T-helper 2 cell treated with Interferon-gamma antibody and Interleukin-4, amounts not matched to agents 100 ng/mL and 5 ng/mL, for 36 hours (primary cell): Measurements from ENCODE around the gene LDLRAD4. TPM values are rescaled to one million over a fixed set of nuclear protein-coding genes. Genes with fewer than 3 reads are reported as not detected.

Experiments used
- intact Hi-C: fragments of 100-400 bp; cut with micrococcal nuclease; formaldehyde crosslinking; loops from one replicate; pipeline ENCODE4 v1.15.1; 2023
- total RNA-seq: library from RNA; stranded (reverse); gene quantifications from 2 replicates; pipeline ENCODE4 v1.2.3, GENCODE V29; 2022

LDLRAD4 gene
- total RNA-seq, 1 donor from 2014 or later: 28.5 TPM

DNA sequence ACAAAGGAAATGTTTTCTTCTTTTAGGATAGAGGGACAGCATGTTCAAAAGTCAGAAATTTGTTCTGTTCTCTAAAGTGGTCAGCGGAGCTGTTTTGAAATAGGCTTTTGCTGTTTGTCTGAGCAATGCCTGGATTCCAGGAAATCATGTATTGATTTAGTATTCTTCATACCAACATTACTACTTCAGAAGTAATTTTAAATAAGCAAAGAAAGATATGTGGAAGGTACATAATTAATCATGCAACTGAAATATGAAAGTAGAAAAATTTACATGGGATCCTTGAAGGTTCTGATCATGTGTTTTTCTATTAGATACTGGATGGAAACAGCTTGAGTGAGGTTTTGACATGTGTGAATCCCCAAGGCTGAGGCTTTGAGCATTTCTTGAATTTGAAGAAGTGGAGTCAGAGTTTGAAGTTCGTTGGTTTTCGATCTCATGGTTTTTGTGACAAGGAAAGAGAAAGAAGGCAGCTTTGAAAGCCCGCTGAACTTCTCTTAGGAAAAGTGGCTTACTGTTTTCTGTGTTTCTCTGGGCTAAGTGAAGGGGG lies 220.0 kb downstream of the LDLRAD4 start:
- intact Hi-C loops: loop anchor here (1.0 to 2.0 kb wide), 2 partner anchors 27 to 222 kb away; no protein-coding TSS in a partner anchor

DNA sequence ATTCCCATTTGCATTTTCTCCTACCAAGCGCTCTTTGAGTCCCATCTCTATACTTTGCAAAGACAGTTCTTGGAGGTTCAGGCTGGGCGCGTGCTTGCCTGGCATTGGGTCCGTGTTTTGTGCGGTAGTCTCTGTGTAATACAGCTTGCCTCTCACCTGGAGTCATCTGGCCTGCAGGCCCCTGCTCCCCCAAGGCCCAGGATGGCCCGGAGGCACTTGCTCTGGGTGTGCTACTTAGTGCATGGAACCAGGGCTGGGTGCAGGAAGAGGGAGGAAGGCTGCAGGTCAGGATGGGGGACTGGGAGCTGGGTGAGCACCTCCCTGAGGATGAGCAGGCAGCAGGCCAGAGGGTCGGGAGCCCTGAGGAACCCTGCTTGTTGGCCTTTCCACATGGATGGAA lies 220.9 kb downstream of the LDLRAD4 start:
- intact Hi-C loops: loop anchor here (2.0 kb wide), 1 partner anchor 223 kb away; no protein-coding TSS in a partner anchor

DNA sequence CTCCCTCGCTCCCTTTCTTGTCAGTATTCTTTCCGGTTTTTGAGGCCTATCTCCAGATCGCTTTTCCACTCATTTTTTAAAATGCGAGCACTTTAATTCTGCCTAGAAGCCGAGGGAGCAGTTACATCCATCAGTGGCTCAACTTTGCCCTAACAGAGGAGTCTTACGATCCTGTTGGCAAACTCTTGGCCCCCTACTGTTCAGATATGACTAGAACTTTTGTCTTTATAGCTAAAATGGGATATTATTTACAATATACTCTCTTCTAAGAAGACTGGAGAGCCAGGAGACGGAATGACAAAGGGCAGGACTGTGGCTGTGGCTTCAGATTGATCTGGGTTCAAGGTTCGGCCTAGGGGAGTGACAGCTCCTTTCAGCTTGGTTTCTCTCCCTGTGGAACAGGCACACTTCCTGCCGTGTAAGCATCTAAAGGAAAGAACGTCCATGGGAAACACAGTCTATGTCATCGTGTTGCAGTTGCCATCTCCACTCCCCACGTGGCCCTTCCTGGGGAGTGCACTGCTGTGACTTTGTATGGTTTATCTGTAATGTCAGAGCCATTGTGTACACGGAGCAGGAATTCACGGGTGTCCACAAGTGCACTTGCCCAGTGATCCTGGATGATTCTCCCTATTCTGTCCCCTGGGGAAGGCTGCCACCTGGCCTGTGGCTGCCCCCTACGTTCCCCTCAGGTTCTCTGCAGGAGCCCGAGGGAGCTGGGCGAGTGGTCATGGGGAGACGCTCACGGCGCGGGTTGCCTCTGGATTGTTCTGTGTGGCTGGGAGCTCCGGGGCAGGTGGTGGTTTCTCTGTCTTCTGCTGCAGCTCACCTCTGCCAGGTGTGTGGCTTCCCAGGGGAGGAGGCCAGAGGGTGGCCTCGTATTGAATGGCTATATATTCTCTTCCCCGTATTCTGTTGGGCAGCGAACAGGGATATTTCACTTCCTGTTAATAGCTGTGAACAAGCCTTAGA lies 222.0 kb downstream of the LDLRAD4 start:
- intact Hi-C loops: no loop called here

DNA sequence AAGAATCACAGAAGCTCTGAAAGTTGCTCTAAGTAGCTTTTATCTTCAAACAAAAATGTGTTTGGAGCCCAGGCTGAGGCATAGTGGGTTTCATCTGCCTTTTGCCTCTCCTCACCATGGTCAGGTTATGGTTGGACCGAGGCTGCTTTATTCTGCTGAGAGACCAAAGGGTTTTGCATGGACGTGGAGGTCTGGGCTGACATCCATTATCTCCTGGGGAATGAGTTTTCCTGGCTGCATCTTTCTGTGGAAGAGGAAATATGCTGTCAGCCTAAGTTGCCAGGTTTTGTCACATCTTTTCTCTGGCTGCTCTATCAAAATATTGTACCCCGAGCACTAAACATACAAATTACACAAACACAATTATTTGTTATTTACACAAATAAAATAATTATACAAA lies 223.2 kb downstream of the LDLRAD4 start:
- intact Hi-C loops: no loop called here

DNA sequence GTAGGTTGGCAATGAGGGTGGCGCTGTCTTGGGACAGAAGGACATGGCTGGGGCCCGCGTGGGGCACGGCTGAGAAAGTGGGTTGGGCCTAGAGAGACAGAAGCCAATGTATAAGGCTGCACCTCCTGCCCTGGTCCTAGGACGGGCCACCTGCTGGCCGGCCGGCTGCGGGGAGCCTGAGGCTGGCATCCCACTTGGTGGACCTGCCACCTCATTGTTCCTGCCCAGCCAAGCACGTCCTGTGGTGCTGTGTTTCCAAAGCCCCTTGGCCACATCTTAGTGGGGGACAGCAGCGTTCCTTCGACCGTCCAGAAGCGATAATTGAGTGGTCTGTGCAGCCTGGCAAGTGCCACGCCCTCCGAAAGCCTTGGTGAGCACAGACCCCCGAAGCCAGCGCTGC lies 223.9 kb downstream of the LDLRAD4 start:
- intact Hi-C loops: no loop called here

DNA sequence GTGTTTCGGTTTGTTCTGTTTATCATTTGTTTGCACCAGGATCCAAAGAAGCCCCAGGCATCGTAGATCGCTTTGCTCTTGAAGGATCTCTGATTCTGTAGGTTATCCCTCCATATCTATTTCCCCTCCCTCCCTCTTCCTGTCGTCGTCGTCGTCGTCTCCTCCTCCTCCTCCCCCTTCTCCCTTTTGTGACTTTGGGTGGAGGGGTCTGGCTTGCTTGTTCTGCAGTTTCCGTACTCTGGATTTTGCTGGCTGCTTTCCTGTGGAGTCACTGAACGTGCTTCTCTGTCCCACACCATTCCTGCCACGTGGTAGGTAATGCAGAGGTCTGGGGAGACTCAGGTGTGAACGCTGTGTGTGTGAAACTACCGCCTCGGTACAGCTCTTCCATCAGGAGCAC lies 225.0 kb downstream of the LDLRAD4 start:
- intact Hi-C loops: no loop called here

DNA sequence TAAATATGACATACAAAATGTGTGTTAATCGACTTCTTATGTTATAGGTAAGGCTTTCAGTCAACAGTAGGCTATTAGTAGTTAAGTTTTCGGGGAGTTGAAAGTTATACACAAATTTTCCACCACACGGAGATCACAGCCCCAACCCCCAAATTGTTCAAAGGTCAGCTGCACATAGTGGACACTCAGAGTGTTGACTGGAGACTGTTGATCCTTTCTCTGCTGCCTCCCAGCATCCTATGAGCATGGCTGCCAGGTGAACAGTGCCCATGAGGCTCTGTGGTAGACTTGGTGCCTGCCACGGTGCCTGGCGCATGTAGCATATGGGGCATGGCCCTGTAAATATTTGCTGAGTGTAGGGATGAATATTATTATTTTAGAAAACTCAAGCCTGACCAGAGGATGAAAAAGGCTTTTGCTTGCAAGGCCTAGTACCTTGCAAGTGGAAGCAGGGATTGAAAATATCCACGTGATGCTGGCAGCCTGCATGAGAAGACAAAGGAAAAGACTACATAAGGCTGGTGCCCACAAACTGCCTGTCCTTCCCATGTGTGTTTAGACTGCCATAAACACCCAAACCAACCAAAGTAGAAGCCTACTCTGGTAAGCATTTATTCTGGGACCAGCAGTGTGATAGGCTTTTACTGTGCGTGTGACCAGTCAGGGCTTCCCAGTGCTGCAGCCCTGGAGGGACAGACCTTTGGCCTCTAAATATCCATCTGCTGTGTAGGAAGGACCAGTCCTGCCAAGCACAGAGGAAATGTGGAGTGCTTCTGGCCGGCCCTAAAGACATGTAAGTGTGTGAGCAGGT lies 226.1 kb downstream of the LDLRAD4 start:
- intact Hi-C loops: no loop called here

DNA sequence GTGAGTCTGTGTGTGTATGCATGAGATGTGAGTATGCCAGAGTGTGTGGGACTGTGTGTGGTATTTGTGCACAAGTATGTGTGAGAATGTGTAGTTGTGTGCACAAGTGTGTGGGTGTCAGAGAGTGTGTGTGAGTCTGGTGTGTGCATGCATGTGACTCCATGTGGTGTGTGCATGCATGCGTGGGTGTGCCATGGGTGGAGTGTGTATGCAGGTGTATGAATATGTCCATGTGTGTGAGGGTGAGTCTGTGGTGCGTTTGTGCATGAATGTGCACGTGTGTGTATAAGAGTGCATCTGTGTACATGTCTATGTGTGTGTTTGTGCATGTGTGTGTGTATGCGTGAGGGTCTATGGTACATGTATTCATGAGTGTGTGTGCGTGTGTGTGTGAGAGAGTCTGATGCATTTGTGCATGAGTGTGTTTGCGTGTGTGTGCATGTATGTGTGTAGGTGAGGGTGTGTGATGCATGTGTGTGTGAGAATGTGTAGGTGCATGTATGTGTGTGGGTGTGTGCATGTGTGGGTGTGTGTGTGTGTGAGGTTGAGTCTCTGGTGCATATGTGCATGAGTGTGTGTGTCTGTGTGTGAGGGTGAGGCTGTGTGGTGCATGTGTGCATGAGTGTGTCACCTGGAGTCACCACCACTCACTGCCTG lies 226.8 kb downstream of the LDLRAD4 start:
- intact Hi-C loops: no loop called here

DNA sequence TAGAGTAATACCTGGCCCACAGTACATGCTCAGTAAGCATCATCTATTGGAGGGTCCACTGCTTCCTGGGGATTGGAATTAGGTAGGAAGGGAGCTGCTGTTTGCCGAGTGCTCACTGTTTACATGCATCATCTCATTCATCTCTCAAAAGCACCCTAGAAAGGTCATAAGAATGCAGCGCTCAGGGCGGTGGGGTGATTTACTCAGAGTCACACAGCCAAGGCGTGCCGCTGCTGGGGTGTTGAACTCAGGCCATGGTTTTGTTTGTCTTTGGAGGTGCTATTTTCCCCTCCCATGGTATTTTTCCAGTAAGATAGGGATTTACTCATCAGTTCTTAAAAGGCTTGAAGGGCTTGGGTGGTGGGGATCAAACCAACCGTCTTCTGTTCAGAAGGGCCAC lies 227.5 kb downstream of the LDLRAD4 start:
- intact Hi-C loops: no loop called here

DNA sequence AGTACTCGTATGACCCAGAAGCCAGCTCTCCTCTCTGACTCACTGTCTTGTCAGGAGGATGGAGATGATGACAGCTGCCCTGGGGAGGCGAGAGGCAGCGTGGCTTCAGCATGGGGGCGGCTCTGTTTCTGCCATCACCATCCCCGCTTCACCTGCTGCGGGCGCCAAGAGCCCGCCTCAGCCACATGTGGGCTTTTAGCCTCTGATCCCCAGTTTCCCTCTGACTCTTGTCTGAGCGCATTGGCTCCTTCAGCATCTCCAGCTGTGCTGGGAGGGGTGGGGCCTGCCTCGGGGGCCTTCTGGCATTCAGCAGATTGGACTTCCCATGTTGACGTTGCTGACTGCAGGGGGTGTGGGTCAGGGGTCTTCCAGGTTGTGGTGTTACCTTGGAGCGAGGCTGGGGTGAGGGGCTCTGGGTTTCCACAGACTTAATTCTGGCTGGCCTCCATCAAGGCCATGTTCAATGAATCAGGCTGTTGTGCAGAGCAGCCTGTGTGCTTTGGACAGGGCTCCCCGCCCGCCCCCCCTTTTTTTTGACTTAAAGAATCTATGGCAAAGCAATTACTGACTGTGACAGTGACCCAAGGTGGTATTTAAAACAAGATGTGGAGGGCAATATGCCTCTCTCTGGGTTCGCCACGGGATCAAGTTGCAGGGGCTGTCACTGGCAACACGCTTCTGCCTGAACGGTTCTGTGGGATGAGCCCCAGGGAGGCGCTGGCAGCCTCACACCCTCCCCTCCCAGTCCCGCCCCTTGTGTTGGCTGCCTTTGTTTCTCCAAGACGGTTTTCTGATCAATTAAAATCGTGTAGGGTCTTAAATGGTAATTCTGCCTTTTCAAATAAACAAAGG lies 228.3 kb downstream of the LDLRAD4 start:
- intact Hi-C loops: no loop called here

DNA sequence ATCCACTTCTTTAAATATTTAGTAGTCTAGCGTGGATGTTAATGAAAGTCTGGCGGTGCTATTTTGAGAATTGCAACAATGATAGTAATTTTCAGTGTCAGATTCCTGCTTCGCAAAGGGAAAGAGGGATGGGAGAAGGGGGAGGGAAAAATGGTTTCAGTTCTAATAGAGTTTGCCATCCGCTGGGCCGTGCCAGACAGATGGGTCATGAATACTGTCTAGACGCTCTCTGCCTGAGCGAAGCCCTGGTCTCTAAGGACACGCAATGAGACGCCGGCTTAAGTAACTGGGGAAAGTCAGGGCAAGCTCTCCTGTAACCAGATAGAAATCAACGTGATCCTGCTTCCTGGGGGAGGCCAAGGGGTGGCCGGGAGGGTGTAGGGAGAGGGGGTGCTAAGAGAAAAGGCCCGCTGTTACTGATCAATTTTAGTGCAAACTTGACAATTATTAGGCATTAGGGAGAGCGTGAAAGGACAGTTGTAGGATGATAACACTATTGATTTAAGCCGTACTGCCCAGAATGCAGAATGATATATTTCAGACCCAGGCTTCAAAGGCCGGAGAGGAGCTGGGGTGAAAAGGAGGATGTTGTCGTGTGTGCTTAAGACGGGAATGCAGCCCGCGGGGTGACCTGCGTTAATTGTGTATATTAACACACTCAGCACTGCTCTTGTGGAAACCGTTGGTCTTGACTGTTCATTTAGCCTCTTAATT lies 229.2 kb downstream of the LDLRAD4 start:
- intact Hi-C loops: no loop called here

DNA sequence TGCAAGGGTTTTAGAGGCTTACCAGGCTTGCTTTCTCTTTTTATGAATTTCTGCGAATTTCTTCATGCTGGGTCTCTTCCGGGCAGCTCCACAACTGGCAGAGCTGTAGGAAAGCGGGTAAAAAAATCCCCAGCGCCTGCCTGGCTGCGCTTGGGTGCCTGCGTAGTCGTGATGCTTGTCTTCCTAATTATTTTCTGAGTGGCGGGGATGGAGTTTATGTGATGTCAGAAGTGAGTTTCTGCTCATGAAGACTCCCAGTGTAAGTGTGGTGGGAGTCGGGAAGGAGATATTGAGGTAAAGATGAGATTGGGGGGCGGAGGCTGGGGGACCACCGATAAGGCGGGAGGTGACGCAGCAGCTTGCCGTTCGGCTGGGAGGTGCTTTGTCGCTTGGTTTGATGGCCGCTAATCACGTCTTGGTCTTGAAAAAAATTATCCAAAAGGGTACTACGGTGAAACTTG lies 229.8 kb downstream of the LDLRAD4 start:
- intact Hi-C loops: no loop called here

DNA sequence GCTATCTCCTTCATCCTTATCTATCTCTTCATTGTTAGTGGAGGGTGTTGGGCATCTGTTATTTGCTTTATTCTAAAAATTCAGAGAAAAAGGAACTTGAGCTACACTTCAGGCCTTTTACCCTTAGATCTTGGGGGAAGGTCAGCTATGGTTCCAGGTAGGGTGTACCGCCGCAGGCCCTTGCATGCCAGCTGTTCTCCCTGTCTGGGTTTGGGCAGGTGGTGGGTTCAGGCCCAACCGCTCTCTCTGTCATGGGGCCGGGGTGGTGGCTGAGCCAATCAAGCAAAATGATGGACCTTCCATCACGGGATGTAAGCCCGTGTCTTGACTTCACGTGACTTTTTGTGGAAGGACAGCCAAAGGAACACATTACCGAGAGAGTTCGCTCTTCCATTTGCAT lies 231.1 kb downstream of the LDLRAD4 start:
- intact Hi-C loops: no loop called here

DNA sequence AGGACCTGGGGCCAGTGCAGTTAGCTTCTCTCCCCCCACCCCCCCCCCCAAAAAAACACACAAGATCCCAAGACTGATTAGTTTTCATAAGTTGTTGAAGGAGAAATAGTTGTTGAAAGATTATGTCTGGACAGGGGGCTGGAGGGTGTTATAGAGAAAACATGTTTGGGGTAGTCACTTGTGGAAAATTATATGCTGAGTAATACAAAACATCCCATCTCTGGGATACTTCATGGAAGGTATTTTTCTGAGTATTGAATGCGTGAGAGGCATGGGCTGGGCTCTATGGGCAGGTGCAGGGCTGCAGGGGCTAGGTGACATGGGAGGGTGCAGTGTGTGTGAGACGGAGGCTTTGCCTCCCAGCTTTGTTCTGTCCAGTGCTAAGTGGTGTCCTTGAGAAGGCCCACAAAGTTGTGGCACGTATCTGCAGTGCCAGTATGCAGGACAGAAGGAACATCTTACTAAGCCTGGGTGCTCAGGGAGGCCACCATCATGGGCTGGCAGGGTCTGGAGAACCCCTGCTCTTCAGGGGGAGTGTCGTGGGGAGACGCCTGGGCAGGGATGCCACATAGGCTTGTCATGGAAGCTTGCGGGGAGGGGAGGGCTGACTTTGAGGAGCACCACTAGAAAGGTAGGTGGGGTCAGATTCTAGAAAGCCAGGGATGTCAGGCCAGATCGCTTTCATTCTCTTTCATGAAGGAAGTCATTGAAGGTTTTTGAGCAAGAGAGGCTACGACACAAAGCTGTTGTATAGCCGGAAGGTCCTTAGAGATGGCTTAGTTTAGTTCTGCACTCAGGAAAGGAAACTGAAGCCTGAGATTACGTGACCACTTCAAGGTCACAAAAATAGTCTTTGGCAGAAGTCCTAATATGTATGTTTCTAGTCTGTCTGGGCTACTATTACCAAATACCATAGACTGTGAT lies 232.0 kb downstream of the LDLRAD4 start:
- intact Hi-C loops: no loop called here

DNA sequence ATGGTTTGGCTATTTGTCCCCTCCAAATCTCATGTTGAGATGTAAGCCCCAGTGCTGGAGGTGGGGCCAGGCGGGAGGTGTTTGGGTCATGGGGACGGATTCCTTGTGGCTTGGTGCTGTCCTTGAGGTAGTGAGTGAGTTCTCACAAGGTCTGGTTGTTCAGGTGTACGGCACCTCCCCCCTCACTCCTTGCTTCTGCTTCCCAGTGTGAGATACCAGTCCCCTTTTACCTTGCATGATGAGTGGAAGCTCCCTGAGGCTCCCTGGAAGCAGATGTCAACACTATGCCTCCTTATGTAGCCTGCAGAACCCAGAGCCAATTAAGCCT lies 232.6 kb downstream of the LDLRAD4 start:
- intact Hi-C loops: no loop called here

DNA sequence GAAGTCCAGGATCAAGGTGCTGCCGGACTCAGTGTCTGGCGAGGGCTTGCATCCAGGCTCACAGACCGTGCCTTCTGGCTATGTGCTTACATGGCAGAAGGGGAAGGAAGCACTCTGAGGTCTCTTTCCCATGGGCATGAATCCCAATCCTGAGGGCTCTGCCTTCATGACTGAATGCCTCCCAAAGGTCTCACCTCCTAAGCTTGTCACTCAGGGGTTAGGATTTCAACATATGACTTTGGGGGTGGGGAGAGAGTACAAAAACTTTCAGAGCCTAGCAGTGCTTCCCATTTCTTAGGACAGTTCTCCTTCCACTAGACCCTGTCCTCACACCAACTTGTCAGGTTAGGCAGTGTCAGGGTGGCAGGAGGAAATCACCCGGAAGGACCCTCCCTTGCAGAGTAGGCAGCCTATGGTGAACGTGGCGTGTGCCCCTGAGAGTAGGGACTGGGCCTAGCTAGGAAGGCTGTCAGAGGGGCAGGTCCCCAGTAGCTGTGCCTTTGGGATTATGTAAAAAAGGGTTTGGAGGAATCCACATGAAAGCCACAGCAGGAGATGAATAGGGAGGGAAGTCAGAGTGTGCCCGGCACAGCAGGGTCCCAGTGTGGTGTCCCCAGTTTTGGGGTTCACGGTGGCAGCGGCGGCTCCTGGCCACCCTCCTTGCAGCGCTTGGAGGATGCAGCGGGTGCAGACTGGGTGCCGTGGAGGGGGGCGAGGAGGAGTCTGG lies 233.3 kb downstream of the LDLRAD4 start:
- intact Hi-C loops: no loop called here

DNA sequence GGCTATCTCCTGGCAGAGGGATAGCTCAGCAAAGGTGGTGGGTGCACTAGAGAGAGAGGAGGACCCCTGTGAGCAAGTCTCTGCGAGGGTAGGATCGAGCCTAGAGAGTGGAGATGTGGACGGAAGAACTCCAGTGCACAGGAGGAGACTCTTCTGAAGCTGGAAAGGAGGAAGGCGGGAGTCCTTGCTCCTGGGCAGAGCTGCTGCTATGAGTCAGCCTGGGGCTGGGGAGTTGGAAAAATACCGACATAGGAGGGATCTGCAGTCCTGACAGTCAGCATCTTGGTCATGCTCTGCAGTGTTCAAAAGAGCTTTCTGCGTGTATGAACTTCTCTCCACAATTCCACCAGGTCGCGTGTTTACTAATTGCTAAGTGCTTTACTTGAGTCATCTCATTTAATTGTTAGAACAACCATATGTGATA lies 233.8 kb downstream of the LDLRAD4 start:
- intact Hi-C loops: no loop called here
